ENCODE results near the gene SNRPA1. TPM values are rescaled to one million over a fixed set of nuclear protein-coding genes. Genes with fewer than 3 reads are reported as not detected.

The SNRPA1 gene
- total RNA-seq, 4 donors from 2014 or later: 3.2 to 56.4 (median 25.7) TPM

DNA sequence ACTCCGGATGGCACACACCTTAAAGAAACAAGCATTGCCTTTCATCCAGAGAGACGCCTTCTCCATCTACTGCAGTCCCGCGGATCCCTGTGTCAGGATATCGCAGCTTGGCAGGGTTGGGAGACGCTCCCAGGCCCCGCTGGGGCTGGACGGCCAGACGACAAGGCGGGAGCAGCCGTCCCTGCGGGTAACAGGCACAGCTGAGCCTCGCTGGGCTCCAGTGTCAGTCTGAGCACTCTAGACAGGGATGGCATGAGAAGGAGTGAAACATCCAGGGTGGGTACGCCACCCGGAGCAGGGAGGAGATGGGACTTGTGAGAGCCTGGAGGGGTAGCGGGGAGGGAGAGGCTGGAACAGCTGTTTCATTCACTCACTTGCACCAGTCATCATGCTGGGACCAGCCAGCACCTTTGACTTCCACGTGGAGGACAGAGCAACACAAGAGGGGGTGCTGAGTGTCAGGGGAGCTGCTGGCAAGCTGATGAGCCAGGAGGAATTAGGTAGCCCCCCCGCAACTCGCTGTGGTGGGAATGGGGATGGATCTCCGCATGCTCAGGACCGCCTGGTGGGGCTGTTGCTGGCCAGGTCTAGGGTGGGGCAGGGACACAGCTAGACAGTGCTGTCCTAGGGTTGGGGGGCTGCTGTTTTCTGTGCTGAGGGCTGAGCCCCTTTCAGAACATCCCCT, 31.6 kb upstream of the SNRPA1 start:
- no peak for TF ChIP-seq POLR2A (IDR thresholded peaks at IDR 0.05)
- TF ChIP-seq, protein P1, sequence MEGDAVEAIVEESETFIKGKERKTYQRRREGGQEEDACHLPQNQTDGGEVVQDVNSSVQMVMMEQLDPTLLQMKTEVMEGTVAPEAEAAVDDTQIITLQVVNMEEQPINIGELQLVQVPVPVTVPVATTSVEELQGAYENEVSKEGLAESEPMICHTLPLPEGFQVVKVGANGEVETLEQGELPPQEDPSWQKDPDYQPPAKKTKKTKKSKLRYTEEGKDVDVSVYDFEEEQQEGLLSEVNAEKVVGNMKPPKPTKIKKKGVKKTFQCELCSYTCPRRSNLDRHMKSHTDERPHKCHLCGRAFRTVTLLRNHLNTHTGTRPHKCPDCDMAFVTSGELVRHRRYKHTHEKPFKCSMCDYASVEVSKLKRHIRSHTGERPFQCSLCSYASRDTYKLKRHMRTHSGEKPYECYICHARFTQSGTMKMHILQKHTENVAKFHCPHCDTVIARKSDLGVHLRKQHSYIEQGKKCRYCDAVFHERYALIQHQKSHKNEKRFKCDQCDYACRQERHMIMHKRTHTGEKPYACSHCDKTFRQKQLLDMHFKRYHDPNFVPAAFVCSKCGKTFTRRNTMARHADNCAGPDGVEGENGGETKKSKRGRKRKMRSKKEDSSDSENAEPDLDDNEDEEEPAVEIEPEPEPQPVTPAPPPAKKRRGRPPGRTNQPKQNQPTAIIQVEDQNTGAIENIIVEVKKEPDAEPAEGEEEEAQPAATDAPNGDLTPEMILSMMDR (IDR thresholded peaks at IDR 0.05): no peak
- Histone ChIP-seq H3K4me1 (no peaks in the 10 kb centered on the region), H3K27me3 (no peaks in the 10 kb centered on the region), H3K36me3 (no peaks in the 10 kb centered on the region), H3K9me3 (no peaks in the 10 kb centered on the region), H3K4me3 (no peak overlapping the region), H3K27ac (no peak overlapping the region)
- no peak for DNase-seq
- intact Hi-C loops (cut with DNase I; ENCODE audit: low total_unique reads): no loop called here

DNA sequence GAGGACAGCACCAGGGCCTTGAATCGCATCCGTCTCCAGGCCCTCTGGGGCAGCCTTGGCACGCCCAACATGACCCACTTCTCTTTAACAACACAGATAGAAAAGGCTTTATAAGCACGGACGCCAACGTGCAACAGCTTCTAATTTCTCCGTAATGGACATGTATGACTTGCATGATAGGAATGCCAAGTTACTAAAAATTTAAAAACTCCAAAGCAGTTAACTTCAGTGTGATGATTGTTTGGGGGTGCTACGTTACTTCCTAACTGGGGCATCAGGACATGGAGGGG, 30.9 kb upstream of the SNRPA1 start:
- Histone ChIP-seq H3K27me3 (no peaks in the 10 kb centered on the region), H3K27ac (no peak overlapping the region), H3K36me3 (no peaks in the 10 kb centered on the region), H3K4me1 (no peaks in the 10 kb centered on the region), H3K9me3 (no peaks in the 10 kb centered on the region), H3K4me3 (no peak overlapping the region)
- intact Hi-C loops (cut with DNase I; ENCODE audit: low total_unique reads): no loop called here
- TF ChIP-seq, protein P1 (IDR thresholded peaks at IDR 0.05): no peak
- no peak for DNase-seq

DNA sequence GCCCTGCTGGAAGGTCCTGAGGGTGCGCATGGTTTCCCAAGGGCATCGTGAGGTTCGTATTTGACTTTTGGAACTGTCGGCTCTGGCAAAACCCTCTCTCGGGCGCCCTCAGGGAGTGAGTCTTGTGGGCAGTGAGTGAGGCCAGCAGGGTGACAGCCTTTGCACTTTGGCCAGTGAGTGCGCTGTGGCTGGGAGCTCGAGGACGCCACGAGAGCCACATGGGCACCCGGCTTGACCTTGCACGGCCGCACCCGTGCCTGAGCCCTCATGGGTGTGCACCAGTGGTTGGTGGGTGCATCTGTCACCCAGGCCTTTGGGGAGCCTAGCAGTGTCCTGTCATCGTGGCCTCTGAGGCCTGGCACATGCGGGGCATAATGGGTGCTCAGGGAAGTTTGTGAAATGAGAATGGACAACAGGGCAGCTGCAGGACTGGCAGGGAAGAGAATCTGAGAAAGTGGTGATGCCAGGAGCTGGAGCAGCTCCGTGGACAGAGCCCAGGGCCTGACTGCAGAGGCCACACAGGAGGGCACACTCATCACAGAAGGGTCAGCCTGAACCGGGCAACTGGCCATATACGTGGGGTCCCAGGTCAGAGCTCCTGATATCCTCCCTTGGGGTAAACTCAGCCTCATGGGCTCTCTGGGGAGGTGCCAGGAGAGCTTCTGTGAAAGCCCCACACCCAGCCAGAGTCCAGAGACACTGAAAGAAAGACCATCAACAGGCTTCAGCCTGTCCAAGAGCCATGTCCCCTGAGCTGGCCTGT, 30.4 kb upstream of the SNRPA1 start:
- H3K9me3 ChIP-seq: no peaks in the 10 kb centered on the region
- no peak overlapping the region for H3K27ac ChIP-seq
- no peak overlapping the region for H3K4me3 ChIP-seq
- TF ChIP-seq, protein P1 (IDR thresholded peaks at IDR 0.05): no peak
- no peak for TF ChIP-seq POLR2A (IDR thresholded peaks at IDR 0.05)
- intact Hi-C loops (cut with DNase I; ENCODE audit: low total_unique reads): no loop called here
- H3K27me3 ChIP-seq: no peaks in the 10 kb centered on the region
- H3K36me3 ChIP-seq: no peaks in the 10 kb centered on the region
- no peak for DNase-seq
- no peaks in the 10 kb centered on the region for H3K4me1 ChIP-seq

DNA sequence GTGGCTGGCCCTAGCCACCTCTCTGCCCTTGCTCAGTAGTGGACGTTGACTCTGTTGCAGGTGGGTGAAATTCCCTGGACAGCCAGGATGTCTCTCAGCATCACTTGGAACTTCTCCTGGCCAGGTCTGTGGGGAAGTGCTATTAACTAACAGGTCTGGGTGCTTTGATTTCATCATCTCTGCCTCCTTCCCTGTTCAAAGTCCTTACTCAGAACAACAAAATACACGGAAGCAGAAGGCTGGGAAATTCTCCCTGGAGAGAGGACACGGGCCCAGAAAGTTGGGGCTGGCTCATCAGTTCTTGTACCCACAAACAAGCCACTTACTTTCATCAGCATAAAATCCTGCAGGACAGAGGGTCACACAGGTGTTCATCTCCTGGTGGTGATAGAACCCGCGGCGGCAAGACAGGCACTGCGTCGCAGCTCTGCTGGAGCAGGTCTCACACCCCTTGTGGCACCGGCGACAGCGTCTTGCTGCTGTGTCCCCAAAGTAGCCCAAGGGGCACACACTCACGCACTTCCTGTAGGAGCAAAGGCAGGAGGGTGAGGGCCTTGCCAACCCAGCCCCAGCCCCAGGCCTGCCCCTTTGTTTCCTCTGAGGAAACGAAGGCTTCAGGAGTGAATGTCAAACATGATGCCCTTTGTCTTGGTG, 29.6 kb upstream of the SNRPA1 start:
- DNase-seq: no peak

More for the DNA sequence above, 29.6 kb upstream of the SNRPA1 start:
- Histone ChIP-seq H3K4me3 (no peak overlapping the region), H3K9me3 (no peaks in the 10 kb centered on the region), H3K4me1 (no peaks in the 10 kb centered on the region), H3K27ac (no peak overlapping the region), H3K27me3 (no peaks in the 10 kb centered on the region), H3K36me3 (no peaks in the 10 kb centered on the region)
- intact Hi-C loops (cut with DNase I; ENCODE audit: low total_unique reads): no loop called here
- TF ChIP-seq, protein P1 (IDR thresholded peaks at IDR 0.05): no peak
- TF ChIP-seq POLR2A (IDR thresholded peaks at IDR 0.05): no peak

Data from uterus (tissue), 4 donors.